HG03159 (cell line): ENCODE results near the gene DAAM2.

Source experiments
- ATAC-seq: cut with Tn5 transposase; IDR thresholded peaks from one replicate; pipeline ENCODE4 v1.9.1; 2021; ENCODE audit warnings: mild to moderate bottlenecking, moderate library complexity; ENCODE audit not compliant: unreplicated experiment

Gene DAAM2

DNA sequence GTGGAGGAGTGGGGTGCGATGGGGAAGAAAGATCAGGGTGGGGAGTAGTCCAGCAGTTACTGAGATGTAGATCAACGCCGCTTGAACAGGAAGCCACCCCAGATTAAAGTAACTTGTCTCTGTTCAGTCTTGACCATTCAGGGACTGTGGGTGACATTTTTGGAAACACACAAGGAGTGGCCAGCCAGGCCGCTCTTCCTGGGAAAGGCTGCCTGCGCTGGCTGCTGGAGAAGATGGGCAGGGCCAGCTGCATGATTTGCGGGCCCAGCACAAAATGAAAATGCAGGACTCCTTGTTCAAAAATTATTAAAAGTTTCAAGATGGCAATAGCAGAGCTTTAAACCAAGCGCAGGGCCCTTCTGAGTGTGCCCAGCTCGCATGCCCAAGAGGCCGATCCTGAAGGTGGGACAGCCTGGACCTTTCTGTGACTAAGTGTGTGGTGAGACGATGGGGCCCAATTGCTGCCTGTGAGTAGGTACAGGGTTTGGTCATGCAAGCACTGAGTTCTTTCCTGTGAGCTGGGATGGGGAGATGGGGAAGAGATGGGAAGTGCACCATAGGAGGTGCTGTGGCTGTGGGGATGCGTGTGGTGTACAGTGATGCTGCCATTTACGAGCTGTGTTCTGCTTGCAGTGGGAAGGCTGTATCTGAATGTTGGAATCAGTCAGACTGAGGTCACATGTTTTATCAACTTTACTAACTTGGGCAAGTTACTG, 51.3 kb downstream of the DAAM2 start:
- no peak for ATAC-seq

DNA sequence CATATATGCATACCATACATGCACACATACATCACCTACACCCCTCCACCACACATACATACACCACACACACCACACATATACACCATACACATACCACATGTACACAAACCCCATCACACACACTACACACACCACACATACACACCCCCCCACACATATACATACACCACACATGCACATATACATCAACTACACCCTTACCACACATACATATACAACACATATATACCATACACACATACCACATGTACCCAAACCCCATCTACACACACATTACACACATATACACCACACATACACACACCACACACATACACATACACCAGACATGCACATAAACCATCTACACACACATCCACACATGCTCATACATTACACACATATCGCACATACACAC, 52.7 kb downstream of the DAAM2 start:
- ATAC-seq: no peak

DNA sequence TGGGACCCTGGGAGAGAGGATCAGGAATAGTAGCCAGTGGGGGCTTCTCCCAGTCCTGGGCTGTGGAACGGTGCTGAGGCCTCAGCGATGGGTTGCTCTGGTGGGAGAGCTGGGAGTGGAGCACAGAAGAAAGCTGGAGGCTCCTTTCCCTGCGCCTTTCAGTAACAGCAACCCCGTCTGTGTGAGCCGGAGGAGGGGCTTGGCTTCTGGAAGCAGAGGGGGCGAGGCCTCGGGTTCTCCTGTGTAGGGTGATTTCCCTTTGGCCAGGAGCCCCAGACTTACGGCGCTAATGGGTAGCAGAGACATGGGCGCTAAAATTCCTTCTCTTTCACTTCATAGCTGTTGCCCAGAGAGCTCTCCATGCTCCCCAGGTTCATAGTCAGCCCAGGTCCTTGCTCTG, 55.0 kb downstream of the DAAM2 start:
- no peak for ATAC-seq

DNA sequence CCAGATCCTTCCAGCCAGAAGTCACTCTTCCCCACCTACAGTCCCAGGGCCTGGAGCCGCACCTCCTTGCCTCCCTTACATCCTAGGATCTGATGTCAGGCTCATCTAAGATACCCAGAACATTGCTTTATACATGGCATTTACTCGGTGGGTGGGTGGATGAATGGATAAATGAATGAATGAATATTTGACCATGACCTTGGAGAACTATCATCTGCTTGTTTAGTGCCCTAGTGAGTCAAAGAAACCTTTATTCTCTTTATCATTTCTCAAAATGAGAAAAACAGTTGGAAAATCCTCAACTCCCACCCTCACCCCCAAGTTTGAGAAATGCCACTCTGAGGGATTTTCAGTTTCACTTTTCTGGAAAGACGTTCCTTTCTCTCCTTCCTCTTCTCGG, 56.0 kb downstream of the DAAM2 start:
- no peak for ATAC-seq

GRCh38 chr6:39849228-39849627, 57.1 kb downstream of the DAAM2 start:
- ATAC-seq: no peak

DNA sequence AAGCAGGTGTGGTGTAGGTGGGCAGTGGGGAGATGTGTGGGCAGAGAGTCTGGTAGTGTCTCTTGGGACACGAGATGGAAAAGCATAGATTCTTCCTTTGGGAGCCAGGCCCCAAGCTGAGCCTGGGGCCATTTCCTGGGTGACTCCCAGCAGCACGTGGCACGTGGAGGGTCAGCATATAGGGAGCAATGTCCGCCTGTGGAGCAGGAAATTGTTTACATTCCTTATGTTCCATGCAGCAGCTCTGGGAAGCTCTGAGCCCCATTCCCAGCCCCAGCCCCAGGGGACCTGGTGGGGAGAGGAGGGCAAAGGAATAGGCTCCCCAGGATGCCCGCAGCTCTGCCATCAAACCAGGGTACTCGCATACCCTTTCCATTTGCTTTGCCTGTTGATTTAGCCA, 57.6 kb downstream of the DAAM2 start:
- ATAC-seq: no peak

DNA sequence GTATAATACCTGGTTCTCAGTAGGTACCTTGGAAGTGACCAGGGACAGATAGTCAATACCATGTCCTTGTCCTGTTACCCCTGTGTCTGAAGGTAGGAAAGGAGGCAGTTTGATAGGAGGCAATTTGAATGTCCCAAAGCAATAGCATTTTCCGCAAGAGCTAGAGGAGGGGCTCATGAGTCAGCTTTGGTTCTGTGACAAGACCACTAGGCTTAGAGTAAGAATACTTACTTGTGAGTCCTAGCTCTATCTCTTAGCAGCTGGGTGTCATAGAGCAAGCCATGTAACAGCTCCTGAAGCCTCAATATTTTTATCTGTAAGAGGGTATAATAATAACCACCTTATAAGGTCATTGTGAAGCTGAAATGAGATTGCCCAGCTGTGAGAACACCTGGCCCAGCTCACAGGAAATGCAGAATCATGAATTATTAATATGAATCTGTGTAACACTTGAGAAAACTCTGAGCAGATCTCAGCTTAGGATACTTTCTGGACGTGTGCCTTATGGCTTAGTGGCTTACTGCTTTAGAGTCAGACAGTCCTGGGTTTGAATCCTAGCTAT, 58.6 kb downstream of the DAAM2 start:
- ATAC-seq: no peak

GRCh38 chr6:39851331-39851730, 59.2 kb downstream of the DAAM2 start:
- ATAC-seq: no peak

- no peak for ATAC-seq
Observed at GRCh38 chr6:39852324-39852723, 60.1 kb downstream of the DAAM2 start.

- no peak for ATAC-seq
Observed at GRCh38 chr6:39853604-39854003, 61.4 kb downstream of the DAAM2 start.

- no peak for ATAC-seq
Observed at GRCh38 chr6:39855356-39855995, 63.3 kb downstream of the DAAM2 start.

GRCh38 chr6:39859025-39859424, 66.8 kb downstream of the DAAM2 start:
- ATAC-seq: no peak

DNA sequence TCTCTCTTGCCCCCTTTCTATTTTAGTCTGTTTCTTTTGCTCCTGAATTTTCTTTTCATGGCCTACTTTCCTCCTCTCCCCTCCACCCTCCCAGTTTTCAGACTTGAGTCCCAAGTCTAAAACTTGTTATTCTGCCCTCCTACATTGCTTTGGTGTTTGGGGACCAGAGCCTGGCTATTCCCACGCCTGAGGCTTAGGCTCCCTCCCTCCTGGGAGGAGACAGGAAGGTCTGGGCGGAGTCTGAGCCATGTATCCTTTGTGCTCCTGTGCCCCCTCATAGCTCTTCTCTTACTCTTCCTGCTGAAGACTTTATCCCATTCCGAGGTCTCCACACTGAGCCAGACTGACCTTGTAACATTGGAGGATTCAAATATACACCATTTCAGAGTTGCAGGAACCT, 69.5 kb downstream of the DAAM2 start:
- ATAC-seq: no peak

DNA sequence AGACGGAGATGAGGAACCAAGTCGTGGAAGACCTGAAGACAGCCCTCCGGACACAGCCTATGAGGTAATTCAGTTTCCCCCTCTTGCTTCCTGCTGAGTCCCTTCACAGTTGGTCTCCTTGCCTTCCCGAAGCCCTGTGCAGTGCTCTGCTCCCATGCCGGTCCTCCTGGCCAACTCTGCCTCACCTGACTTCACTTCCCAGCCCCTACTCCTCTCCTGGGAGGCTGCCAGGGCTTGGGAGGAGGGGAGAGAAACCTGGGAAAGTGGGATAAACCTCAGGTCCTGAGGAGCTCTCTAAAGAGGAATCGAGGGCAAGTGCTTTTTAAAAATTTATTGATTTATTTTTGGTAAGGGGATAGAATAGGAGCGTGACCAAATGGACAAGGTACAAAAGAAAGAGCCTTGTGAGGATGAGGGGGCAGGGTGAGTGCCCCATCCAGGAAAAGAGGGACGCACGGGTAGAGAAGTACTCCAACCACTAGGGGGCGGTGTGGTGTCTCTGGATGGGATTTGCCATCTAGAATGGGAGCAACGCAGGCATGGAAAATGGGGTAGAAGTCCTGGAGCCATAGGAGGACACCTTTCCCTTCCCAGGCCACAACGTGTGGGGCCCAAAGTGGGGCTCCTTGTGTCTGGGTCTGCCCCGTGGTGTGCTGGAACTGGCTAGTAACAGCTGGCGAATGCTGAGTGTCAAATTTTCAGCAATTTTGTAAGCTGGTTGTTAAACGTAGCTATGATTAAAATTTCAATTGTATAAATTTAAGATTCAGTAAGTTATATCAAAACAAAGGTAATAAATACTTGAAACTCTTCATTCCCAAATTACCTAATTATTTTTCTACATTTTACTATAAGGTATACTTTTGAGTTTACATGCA, 73.1 kb downstream of the DAAM2 start:
- no peak for ATAC-seq

DNA sequence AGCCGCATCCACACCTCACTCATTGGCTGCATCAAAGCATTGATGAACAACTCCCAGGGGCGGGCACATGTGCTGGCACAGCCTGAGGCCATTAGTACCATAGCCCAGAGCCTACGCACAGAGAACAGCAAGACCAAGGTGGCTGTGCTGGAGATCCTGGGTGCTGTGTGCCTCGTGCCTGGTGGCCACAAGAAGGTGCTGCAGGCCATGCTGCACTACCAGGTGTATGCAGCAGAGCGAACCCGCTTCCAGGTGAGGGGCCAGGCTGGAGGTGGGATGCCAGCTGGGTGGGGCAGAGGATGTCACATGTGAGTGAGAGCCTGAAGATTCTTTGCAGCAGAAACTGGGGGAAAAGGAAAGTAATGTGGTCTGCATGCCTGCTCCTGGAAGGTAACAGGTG, 75.4 kb downstream of the DAAM2 start:
- no peak for ATAC-seq

GRCh38 chr6:39870950-39871349, 78.8 kb downstream of the DAAM2 start:
- no peak for ATAC-seq

DNA sequence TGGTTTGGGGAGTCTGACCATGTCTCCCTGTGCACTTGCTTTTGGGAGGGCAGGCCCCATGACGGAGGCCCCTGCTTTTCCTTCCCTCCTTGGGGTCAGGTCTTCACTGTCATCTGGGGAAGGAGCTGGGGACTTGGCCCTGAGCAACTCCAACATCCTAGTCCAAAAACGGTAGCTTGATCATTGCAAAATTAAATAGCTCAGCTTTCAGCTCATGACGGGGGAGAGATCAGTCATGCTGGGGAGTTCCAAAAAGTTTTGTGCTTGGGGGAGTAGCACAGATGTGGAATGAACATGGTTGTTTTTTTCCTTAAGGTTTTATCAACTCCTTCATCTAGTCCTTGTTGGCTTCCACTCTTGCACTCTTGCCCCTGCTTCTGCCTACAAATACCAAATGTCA, 81.3 kb downstream of the DAAM2 start:
- no peak for ATAC-seq

DNA sequence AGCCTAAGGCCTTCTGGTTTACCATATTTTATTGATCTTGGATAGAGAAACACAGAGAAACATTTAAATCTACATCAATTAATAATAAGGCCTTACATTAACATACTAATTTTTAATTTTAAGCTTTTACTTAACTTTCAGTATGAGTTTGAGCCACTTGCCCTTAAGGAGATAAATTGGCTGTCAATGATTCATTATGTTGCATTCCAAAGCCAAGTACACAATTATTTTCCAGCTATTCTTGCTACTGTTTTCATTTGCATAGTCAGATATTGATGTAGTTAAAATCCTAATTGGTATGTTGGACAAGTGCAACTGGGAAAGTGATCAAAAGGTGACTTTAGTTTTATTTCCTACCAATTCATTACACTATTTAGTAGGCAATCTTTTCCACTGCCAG, 83.9 kb downstream of the DAAM2 start:
- no peak for ATAC-seq

- no peak for ATAC-seq
Observed at GRCh38 chr6:39876826-39877225, 84.7 kb downstream of the DAAM2 start.

DNA sequence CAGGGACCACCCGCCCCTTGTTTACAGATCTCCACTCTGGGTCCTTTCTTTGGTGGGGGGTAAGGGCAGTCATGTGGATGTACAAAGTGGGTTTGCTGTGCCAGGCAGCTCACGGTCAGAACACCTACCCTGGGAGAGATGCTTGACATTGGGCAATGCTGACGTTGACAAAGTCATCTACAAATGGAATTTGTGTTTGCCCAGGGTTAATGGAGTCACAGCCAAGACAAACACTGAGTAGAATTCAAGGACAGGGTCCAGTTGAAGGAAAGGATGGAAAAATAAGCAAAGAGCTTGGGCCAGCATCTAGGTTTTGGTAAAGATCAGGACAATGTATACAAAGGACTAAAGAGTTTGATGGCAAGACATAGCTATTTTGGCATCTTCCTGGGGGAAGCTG, 87.4 kb downstream of the DAAM2 start:
- no peak for ATAC-seq

DNA sequence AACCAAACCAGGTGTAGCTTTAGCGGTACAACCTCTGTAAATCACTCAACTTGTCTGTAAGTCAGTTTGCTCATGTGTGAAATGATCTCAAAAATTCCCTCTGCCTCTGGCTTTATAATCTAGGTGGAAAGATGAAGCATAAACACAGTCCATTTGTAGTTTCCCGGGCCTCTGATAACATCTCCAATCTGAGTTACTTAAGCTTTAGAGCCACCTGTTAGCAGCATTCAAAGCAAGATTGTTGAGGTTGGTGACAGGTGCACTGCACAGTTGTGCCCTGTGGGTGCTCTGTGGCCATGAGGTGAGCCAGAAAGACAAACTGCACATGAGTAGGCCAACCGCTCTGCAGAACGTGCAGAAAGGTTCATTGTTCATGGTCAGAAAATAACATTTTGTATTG, 88.4 kb downstream of the DAAM2 start:
- ATAC-seq: no peak
